HFF-Myc (cell line): ENCODE measurements around the gene NCKAP5.

Experiments
- DNase-seq: peaks from one replicate; pipeline ENCODE4 v3.0.0-alpha.2; 2011; ENCODE audit warnings: low read depth; ENCODE audit errors: extremely low read depth
- H3K4me3 ChIP-seq: replicated peaks from 2 replicates; pipeline ENCODE4 v1.5.1; 2011; ENCODE audit warnings: low read depth, mild to moderate bottlenecking, control low read depth, low read length
- TF ChIP-seq, protein P1 (sequence below): IDR thresholded peaks from 2 replicates; pipeline ENCODE4 v1.5.1; 2012; ENCODE audit warnings: mild to moderate bottlenecking, low read depth, low read length, control low read depth; ENCODE audit errors: missing control alignments

Gene NCKAP5

DNA sequence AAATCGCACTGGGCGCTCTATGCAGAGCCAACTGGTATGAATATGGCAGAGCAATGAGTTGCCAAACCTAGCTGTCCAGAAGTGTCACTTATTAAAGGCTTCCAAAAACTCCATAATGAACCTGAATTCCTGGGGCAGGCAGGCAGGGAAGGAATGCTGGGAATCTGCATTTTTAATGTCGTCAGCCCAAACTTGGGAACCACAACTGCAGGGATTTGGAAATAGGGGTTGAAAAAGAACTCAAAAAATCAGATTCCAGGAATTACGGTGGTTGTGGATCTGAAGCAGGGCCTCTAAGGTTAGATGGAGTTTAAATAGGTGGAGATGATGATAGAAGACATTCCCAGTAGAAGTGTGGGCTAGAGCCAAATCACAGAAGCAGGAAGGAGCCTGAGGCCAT lies 15.0 kb downstream of the NCKAP5 start:
- no peak overlapping the region for H3K4me3 ChIP-seq
- TF ChIP-seq, protein P1, sequence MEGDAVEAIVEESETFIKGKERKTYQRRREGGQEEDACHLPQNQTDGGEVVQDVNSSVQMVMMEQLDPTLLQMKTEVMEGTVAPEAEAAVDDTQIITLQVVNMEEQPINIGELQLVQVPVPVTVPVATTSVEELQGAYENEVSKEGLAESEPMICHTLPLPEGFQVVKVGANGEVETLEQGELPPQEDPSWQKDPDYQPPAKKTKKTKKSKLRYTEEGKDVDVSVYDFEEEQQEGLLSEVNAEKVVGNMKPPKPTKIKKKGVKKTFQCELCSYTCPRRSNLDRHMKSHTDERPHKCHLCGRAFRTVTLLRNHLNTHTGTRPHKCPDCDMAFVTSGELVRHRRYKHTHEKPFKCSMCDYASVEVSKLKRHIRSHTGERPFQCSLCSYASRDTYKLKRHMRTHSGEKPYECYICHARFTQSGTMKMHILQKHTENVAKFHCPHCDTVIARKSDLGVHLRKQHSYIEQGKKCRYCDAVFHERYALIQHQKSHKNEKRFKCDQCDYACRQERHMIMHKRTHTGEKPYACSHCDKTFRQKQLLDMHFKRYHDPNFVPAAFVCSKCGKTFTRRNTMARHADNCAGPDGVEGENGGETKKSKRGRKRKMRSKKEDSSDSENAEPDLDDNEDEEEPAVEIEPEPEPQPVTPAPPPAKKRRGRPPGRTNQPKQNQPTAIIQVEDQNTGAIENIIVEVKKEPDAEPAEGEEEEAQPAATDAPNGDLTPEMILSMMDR, result no peak
- DNase-seq, result no peak

DNA sequence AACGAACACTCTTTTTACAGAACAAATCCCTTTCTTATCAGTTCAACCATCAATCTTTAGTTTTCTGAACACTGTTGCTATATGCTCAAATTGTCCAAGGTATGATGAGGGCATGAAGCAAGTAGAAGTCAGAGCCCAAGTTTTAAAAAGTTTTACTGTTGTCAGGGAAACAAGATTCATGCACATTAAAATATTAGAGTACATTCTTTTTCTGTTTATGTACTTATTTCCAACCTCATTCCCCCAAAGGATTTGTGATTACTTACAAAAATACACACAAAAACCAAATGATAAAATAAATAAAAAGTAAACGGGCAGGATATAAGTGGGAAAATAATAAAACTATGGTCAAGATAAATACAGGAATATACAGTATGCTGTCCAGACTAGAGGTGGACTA lies 15.4 kb downstream of the NCKAP5 start:
- H3K4me3 ChIP-seq, result no peak overlapping the region
- TF ChIP-seq, protein P1, result no peak
- no peak for DNase-seq

GRCh38 chr2:133541797-133542196 lies 26.5 kb downstream of the NCKAP5 start:
- TF ChIP-seq, protein P1, result no peak
- DNase-seq, result no peak

DNA sequence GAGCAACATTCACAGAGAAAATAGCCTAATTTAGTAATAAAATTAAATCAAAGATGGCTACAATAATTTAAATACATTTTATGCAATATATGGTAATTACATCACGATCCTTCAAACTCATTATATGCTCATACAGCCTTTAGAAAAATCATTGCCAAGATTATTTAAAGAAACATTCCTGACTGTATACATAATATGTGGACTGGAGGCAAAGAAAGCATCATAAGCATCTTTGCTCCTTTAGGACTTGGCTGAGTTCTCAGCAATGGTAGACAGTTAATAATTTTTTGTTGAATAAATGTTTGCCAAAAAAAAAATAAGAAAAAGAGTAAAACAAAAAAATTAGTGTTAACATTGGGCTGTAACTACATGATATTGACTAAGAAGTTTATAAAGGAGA lies 26.9 kb downstream of the NCKAP5 start:
- TF ChIP-seq, protein P1, result no peak
- no peak for DNase-seq
- H3K4me3 ChIP-seq, result no peak overlapping the region

More at GRCh38 chr2:133541797-133542196, 26.5 kb downstream of the NCKAP5 start:
- H3K4me3 ChIP-seq, result no peak overlapping the region

DNA sequence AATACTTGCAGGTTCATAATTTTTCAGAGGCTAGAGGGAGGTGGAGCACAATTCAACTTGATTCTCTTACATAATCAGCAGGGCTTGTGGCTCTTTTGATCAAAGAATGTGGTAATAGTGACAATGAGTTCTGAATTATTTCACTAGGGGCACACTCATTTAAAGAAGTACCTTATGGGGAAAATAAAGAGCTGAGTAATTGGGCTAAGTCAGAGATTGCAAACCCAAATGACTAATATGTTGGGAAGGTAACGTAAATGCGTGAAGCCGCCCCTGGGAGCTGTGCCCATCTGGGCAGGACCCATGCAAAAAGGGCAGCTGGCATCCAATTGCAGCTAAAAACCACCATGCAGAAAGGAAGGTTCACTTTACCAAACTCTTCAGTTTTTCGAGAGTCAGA lies 35.3 kb downstream of the NCKAP5 start:
- DNase-seq, result no peak
- TF ChIP-seq, protein P1, result no peak
- H3K4me3 ChIP-seq, result no peak overlapping the region

DNA sequence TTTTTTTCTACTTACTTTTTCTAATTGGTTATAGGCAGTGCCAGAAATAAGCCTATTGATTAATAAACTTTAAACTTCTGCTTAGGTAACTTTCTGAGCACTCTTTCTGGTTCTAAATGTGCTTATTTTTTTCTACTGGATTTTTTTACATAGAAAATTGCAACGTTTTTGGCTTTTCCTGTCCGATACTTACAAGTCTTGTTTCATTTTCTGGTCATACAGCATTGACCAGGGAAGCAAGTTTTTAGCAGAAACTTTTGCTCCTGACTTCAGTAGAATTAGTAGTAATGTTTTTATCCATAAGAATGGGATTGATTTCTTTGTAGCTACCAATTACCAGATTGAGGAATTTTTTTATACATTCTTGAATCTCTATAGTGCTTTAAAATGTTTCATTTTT lies 36.9 kb downstream of the NCKAP5 start:
- no peak for DNase-seq
- TF ChIP-seq, protein P1, result no peak
- no peak overlapping the region for H3K4me3 ChIP-seq

GRCh38 chr2:133530645-133531044 lies 37.6 kb downstream of the NCKAP5 start:
- TF ChIP-seq, protein P1, result no peak
- no peak overlapping the region for H3K4me3 ChIP-seq
- DNase-seq, result no peak
